Ascending aorta (tissue), 2 donors: Measurements from ENCODE around the gene CHRNB2. TPM values are rescaled to one million over a fixed set of nuclear protein-coding genes. Genes with fewer than 3 reads are reported as not detected.

Source experiments
- DNase-seq, 2 donors: peaks; one replicate each; pipeline ENCODE4 v3.0.0-alpha.2; 2019; ENCODE audit warnings: low spot score in 2 of 2
- H3K27ac ChIP-seq, 2 donors: fragments of 200-600 bp; sonication (generic); one replicate each; pipeline ENCODE4 v1.5.1; 2016 to 2017; ENCODE audit warnings: mild to moderate bottlenecking in 1 of 2
- H3K27me3 ChIP-seq: fragments of 200-600 bp; sonication (generic); one replicate; pipeline ENCODE4 v1.5.1; 2017
- H3K36me3 ChIP-seq, 2 donors: fragments of 200-600 bp; sonication (generic); one replicate each; pipeline ENCODE4 v1.5.1; 2016
- H3K4me1 ChIP-seq, 2 donors: fragments of 200-600 bp; sonication (generic); one replicate each; pipeline ENCODE4 v1.5.1; 2016 to 2017; ENCODE audit warnings: mild to moderate bottlenecking in 1 of 2
- H3K4me3 ChIP-seq, 2 donors: fragments of 200-600 bp; sonication (generic); one replicate each; pipeline ENCODE4 v1.5.1; 2016 to 2017; ENCODE audit warnings: mild to moderate bottlenecking in 1 of 2
- H3K9me3 ChIP-seq, 2 donors: fragments of 200-600 bp; sonication (generic); one replicate each; pipeline ENCODE4 v1.5.1; 2016
- intact Hi-C: fragments of 100-400 bp; cut with DNase I; formaldehyde crosslinking; loops from one replicate; pipeline ENCODE4 v1.15.1; 2023
- total RNA-seq: library from RNA; depleted of rRNA; stranded (reverse); fragments of >200 nt; gene quantifications from one replicate; pipeline ENCODE4 v1.1.0, GENCODE V29; 2016
- TF ChIP-seq, protein P1 (sequence below), 3 experiments: fragments of 200-600 bp in 2 of 3; fragments of 450-650 bp in 1 of 3; sonication (generic) in 2 of 3; IDR thresholded peaks; one replicate each; pipeline ENCODE4 v1.5.1; 2016 to 2019; ENCODE audit warnings: antibody characterized with exemption in 3 of 3, mild to moderate bottlenecking in 1 of 3, moderate library complexity in 1 of 3

Gene CHRNB2
- total RNA-seq, 1 donor from 2014 or later: not detected

DNA sequence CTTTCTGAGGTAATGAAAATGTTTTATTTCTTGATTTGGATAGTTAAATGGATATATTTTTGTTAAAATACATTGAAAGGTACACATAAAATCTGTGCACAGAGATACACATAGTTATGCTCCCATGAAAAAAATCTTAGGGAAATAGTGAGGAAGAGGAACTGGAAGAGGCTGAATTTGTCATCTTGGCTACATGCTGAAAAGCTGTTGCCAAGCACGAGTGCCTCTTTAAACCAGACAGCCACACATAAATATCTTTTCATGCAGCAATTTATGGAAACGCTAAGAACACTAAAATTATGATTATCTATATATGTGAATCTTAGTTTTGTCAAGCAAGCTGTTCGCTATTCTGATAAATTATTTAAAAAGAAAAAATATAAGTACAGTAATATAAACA, 53.2 kb downstream of the CHRNB2 start:
- no peak overlapping the region for H3K4me3 ChIP-seq
- H3K4me1 ChIP-seq: no peaks in the 10 kb centered on the region
- no peaks in the 10 kb centered on the region for H3K27me3 ChIP-seq
- TF ChIP-seq, protein P1, sequence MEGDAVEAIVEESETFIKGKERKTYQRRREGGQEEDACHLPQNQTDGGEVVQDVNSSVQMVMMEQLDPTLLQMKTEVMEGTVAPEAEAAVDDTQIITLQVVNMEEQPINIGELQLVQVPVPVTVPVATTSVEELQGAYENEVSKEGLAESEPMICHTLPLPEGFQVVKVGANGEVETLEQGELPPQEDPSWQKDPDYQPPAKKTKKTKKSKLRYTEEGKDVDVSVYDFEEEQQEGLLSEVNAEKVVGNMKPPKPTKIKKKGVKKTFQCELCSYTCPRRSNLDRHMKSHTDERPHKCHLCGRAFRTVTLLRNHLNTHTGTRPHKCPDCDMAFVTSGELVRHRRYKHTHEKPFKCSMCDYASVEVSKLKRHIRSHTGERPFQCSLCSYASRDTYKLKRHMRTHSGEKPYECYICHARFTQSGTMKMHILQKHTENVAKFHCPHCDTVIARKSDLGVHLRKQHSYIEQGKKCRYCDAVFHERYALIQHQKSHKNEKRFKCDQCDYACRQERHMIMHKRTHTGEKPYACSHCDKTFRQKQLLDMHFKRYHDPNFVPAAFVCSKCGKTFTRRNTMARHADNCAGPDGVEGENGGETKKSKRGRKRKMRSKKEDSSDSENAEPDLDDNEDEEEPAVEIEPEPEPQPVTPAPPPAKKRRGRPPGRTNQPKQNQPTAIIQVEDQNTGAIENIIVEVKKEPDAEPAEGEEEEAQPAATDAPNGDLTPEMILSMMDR (IDR thresholded peaks at IDR 0.05): no peak
- H3K36me3 ChIP-seq: no peaks in the 10 kb centered on the region
- H3K27ac ChIP-seq: no peak overlapping the region
- no peak for DNase-seq
- intact Hi-C loops: no loop called here
- no peaks in the 10 kb centered on the region for H3K9me3 ChIP-seq

DNA sequence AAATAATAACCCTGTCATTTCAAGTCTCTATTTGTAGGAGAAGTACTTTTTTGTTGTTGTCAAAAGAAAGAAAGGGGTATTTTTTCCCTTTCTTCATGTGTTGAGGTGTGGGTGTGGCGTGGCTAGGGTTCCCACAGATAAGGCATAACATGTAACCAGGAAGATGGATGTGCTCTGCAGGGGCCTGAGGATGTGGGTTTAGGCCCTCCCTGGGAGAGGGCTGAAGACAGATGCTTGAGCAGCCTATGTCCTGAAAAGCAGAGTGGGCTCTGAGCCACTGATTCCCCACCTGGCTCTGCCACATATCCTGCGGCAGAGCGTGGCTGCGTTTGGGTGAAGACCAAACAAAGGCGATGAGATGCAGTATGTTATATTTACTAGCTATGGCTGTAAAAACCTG, 54.3 kb downstream of the CHRNB2 start:
- H3K4me1 ChIP-seq: peaks cover 0 to 7% of the 10 kb centered on the region in 2 donors
- H3K27ac ChIP-seq: no peak overlapping the region
- intact Hi-C loops: no loop called here
- H3K36me3 ChIP-seq: no peaks in the 10 kb centered on the region
- TF ChIP-seq, protein P1 (IDR thresholded peaks at IDR 0.05): no peak
- no peak overlapping the region for H3K4me3 ChIP-seq
- DNase-seq: no peak
- H3K27me3 ChIP-seq: no peaks in the 10 kb centered on the region
- no peaks in the 10 kb centered on the region for H3K9me3 ChIP-seq

DNA sequence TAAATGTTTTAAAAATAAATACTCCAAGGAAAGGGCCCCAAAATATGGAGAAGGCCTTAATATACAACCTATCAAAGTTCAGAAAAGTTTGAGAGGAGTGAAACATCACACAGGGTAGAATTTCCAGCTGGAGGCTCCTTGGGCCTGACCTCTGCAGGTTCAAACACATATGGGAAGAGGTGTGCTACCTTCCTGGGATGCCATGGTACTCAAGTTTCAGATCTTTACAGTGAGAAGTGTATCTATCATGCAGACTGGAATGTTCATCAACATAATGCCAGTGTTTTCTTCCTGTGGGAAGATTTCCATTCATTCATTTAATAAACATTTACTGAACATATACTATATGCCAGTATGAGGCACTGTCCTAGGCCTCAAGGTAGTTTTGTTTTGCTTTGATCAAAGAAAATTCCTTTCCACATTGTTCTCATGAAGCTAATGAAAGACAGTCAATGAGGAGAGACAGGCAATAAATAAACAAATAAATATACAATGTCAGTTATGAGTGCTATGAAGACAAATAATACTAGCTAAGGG, 55.0 kb downstream of the CHRNB2 start:
- H3K4me3 ChIP-seq: no peak overlapping the region
- DNase-seq: no peak
- TF ChIP-seq, protein P1 (IDR thresholded peaks at IDR 0.05): no peak
- peaks cover 0 to 7% of the 10 kb centered on the region in 2 donors for H3K4me1 ChIP-seq
- H3K27ac ChIP-seq: no peak overlapping the region
- intact Hi-C loops: no loop called here
- no peaks in the 10 kb centered on the region for H3K27me3 ChIP-seq
- H3K36me3 ChIP-seq: no peaks in the 10 kb centered on the region
- H3K9me3 ChIP-seq: no peaks in the 10 kb centered on the region

DNA sequence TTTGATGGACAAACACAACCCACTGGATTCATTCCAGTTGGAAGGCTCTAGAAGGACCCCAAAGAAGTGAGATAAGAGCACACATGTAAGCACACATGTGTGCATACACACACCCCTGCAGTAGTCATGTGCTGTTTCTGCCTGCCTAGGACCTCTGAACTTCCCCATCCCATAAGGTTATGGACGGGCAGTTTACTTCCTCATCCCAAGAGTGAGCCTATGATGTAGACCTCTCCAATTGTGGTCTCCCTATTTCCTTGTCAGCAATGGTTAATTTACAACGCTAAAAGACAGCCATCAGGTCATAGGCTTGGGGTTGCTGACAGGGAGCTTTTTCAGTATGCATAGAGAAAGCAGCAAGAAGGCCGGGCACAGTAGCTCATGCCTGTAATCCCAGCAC, 55.8 kb downstream of the CHRNB2 start:
- no peak overlapping the region for H3K4me3 ChIP-seq
- H3K4me1 ChIP-seq: peaks cover 0 to 9% of the 10 kb centered on the region in 2 donors
- TF ChIP-seq, protein P1 (IDR thresholded peaks at IDR 0.05): no peak
- no peak overlapping the region for H3K27ac ChIP-seq
- DNase-seq: no peak
- no peaks in the 10 kb centered on the region for H3K27me3 ChIP-seq
- no peaks in the 10 kb centered on the region for H3K9me3 ChIP-seq
- no peaks in the 10 kb centered on the region for H3K36me3 ChIP-seq
- intact Hi-C loops: no loop called here

DNA sequence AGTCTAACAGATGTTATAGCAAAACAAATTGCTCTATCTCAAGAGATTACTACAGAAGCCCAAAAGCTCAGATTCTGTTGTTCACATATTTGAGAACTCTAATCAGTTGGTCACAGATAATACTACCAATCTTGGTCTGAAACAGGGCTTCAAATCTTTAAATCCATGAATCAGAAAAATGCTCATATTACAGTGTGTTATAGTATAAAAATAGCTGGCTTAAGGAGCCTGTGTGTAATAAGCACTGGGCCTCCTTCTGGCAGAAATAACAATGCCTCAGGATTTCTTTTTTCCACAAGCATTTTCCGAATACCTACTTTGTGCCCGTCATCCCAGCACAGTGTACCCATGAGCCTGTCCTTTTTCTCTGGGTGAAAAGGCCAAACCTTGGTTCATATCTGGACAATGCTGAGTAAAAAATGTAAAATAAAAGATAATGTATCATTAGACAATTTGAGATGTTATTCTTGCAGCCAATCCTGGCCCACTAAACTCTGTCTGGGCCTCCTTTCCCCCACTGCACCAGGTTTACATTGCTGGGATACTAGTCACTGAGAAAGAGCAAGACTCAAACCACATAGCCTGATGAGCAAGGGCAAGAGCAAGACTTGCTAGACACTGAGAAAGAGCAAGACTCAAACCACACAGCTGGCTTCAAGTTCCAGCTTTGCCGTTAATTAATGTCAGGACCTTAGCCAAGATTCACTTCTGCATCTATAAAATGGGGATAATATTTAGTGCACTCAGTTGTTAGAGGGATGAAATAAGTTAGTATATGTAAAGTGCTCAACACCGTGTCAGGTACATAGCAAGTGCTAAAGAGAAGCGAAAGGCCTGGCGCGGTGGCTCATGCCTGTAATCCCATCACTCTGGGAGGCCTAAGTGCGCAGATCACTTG, 57.4 kb downstream of the CHRNB2 start:
- intact Hi-C loops: loop anchor here (5.0 kb wide), 1 partner anchor 312 kb away; the partner anchor contains the start of gene PMVK
- TF ChIP-seq, protein P1 (IDR thresholded peaks at IDR 0.05): no peak
- Histone ChIP-seq H3K9me3 (no peaks in the 10 kb centered on the region), H3K27me3 (no peaks in the 10 kb centered on the region), H3K4me1 (peaks cover 0 to 9% of the 10 kb centered on the region in 2 donors), H3K36me3 (no peaks in the 10 kb centered on the region), H3K27ac (no peak overlapping the region), H3K4me3 (no peak overlapping the region)
- no peak for DNase-seq
